T-cell (primary cell): ENCODE results near the gene THBS2. TPM values are rescaled to one million over a fixed set of nuclear protein-coding genes. Genes with fewer than 3 reads are reported as not detected.

ENCODE experiments used
- ATAC-seq, 4 experiments: fragments of 200-7000 bp in 3 of 4; fragments of 150-1000 bp in 1 of 4; cut with Tn5 transposase; replicated peaks in 1 of 4; 1 replicate in 3 of 4; 2 replicates in 1 of 4; pipeline ENCODE4 v1.10.0; 2021; ENCODE audit warnings: moderate library complexity in 3 of 4, mild to moderate bottlenecking in 2 of 4, moderate number of reproducible peaks in 1 of 4
- CTCF ChIA-PET, 2 donors: fragments of 300-600 bp; sonication (Branson Sonifier 250); formaldehyde crosslinking; loops; one replicate each; lab custom pipeline; 2022; ENCODE audit warnings: antibody characterized with exemption in 2 of 2; lab: Charles Lee
- POLR2A ChIA-PET, 2 donors: fragments of 300-600 bp; sonication (Branson Sonifier 250); formaldehyde crosslinking; loops; one replicate each; lab custom pipeline; 2022; ENCODE audit warnings: antibody characterized with exemption in 2 of 2; lab: Charles Lee
- DNase-seq, 35 experiments: peaks; one replicate each; pipeline versions ENCODE4 v3.0.0 to v3.0.0-alpha.2; 2013 to 2023
- H3K27ac ChIP-seq: one replicate; pipeline ENCODE4 v1.5.1; 2013; ENCODE audit warnings: low read length
- H3K27me3 ChIP-seq, 2 experiments: replicated peaks in 1 of 2; 1 replicate in 1 of 2; 2 replicates in 1 of 2; pipeline versions ENCODE4 v1.6.1 to v1.7.0; 2013; ENCODE audit warnings: low read length in 1 of 2, mixed read lengths in 1 of 2; ENCODE audit not compliant: control insufficient read depth in 2 of 2, insufficient read depth in 2 of 2; ENCODE audit errors: extremely low read depth in 1 of 2
- H3K36me3 ChIP-seq, 2 donors: 1 replicate in 1 of 2; 2 replicates in 1 of 2; pipeline versions ENCODE4 v1.6.1 to v1.7.0; 2013; ENCODE audit warnings: low read length in 1 of 2; ENCODE audit not compliant: control insufficient read depth in 2 of 2, insufficient read depth in 1 of 2; ENCODE audit errors: extremely low read depth in 1 of 2
- H3K4me1 ChIP-seq, 2 experiments: 1 replicate in 1 of 2; 2 replicates in 1 of 2; pipeline versions ENCODE4 v1.6.1 to v1.7.0; 2013; ENCODE audit warnings: low read length in 2 of 2, mixed read lengths in 1 of 2; ENCODE audit not compliant: insufficient read depth in 2 of 2, control insufficient read depth in 1 of 2; ENCODE audit errors: extremely low read depth in 1 of 2
- H3K4me3 ChIP-seq, 2 donors: 1 replicate in 1 of 2; 2 replicates in 1 of 2; pipeline versions ENCODE4 v1.5.1 to v1.7.0; 2013; ENCODE audit warnings: mild to moderate bottlenecking in 2 of 2, low read length in 1 of 2, moderate library complexity in 1 of 2; ENCODE audit not compliant: control insufficient read depth in 1 of 2; ENCODE audit errors: extremely low read depth in 1 of 2
- H3K9me3 ChIP-seq: 2 replicates; pipeline ENCODE4 v1.7.0; 2013
- H3K27ac Mint-ChIP-seq, 2 donors: one replicate each; pipeline ENCODE4 v1.8.0; 2020 to 2021; ENCODE audit warnings: mild to moderate bottlenecking in 2 of 2, mixed read lengths in 2 of 2
- H3K27me3 Mint-ChIP-seq, 2 donors: one replicate each; pipeline ENCODE4 v1.8.0; 2021 to 2022; ENCODE audit warnings: mixed read lengths in 2 of 2
- H3K36me3 Mint-ChIP-seq: one replicate; pipeline ENCODE4 v1.8.0; 2021; ENCODE audit warnings: mixed read lengths
- H3K4me1 Mint-ChIP-seq, 3 donors: one replicate each; pipeline ENCODE4 v1.8.0; 2020 to 2022; ENCODE audit warnings: mixed read lengths in 3 of 3, mild to moderate bottlenecking in 1 of 3
- H3K4me3 Mint-ChIP-seq, 3 donors: one replicate each; pipeline ENCODE4 v1.8.0; 2020 to 2022; ENCODE audit warnings: mild to moderate bottlenecking in 3 of 3, mixed read lengths in 3 of 3, moderate library complexity in 3 of 3
- H3K9me3 Mint-ChIP-seq, 3 donors: one replicate each; pipeline ENCODE4 v1.8.0; 2020 to 2022; ENCODE audit warnings: mixed read lengths in 3 of 3
- WGBS: methylation state at CpG from one replicate; pipeline ENCODE4 v1.1.5; 2013; ENCODE audit warnings: missing lambda C conversion rate; ENCODE audit not compliant: insufficient coverage; 5-methylcytosine and 5-hydroxymethylcytosine counted together
- total RNA-seq, 35 experiments: library from RNA in 6 of 35; stranded (reverse) in 6 of 35; fragments of 120-200 nt in 1 of 35; gene quantifications; one replicate each; pipeline versions ENCODE4 v1.2.1 to v1.2.4 and lab custom pipeline; 2013 to 2026

THBS2 gene
- total RNA-seq, 5 donors from 2014 or later (not counting 1 experiment from before 2014, with no cell fraction given) = 0.09 to 0.39 (median 0.12) TPM; not detected in 2

DNA sequence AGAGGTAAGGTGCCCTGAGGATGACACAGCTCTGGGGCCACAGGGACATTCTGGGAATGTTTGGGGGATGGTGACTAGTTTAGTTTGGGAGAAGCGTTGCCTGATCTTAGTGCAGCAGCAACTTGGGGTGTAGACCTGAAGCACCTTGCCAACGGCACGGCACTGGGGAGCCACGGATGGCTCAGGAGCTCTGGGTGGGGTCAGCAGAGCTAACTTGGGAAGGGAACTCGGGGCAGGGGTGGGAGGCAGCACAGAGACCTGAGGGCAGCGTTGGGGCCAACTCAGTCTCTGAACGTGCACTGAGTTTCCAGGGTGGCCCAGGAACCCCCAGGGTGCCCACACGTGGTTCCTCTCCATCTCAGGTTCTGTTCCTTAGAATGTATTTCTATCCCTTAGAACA is 14.9 kb downstream of the THBS2 start:
- no peak overlapping the region for H3K27ac ChIP-seq
- ChIA-PET POLR2A (no interaction called here), CTCF (no interaction called here)
- 76% methylated on average over 5 of the region's 8 CpGs for WGBS
- DNase-seq (no peak), ATAC-seq (no peak)
- Mint-ChIP-seq H3K27ac (no peak overlapping the region), H3K27me3 (peaks cover 13 to 14% of the 10 kb centered on the region in 2 donors), H3K4me1 (no peaks in the 10 kb centered on the region), H3K9me3 (peaks cover 0 to 7% (median 6%) of the 10 kb centered on the region in 3 donors), H3K36me3 (no peaks in the 10 kb centered on the region), H3K4me3 (no peak overlapping the region)
- peaks cover 0 to 17% of the 10 kb centered on the region in 2 experiments for H3K27me3 ChIP-seq
- no peak overlapping the region for H3K4me3 ChIP-seq
- H3K36me3 ChIP-seq = no peaks in the 10 kb centered on the region
- no peaks in the 10 kb centered on the region for H3K4me1 ChIP-seq
- no peaks in the 10 kb centered on the region for H3K9me3 ChIP-seq

DNA sequence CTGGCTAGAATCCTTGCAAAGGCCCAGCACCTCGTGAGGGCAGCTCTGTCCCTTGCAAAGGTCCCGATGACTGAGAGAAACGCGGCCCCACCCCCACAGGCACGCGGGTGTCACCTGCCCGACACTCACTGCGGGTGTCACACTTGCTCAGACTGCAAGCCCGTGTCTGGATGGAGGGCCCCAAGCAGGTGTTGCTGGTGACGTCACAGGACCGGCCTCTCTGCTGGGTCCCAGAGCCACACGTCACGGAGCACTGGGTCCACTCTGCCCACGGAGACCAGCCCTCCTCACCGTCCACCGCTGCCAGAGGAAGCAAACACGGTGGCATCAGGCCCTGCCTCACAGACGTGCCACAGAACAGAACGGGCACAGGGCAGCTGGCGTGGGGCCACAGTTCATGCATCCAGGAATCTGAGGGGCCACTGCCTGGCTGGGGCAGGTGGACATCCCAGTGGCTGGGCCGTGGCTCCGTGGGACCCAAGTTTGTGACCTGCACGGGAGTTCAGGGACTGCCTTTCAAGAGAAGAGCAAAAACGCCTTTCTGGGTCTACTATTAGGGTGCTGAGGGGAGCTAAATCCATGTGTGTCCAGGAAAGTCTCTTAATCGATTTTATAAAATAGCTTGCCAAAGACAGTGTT is 16.0 kb downstream of the THBS2 start:
- no peaks in the 10 kb centered on the region for H3K9me3 ChIP-seq
- ATAC-seq (no peak), DNase-seq (no peak)
- no peak overlapping the region for H3K4me3 Mint-ChIP-seq
- H3K4me1 Mint-ChIP-seq = no peaks in the 10 kb centered on the region
- no peaks in the 10 kb centered on the region for H3K36me3 ChIP-seq
- 86% methylated on average over 24 of the region's 25 CpGs for WGBS
- H3K27ac ChIP-seq = no peak overlapping the region
- CTCF ChIA-PET = no interaction called here
- H3K36me3 Mint-ChIP-seq = no peaks in the 10 kb centered on the region
- no peak overlapping the region for H3K4me3 ChIP-seq
- peaks cover 0 to 14% (median 14%) of the 10 kb centered on the region in 3 donors for H3K9me3 Mint-ChIP-seq
- peaks cover 0 to 11% of the 10 kb centered on the region in 2 experiments for H3K27me3 ChIP-seq
- POLR2A ChIA-PET = no interaction called here
- no peaks in the 10 kb centered on the region for H3K4me1 ChIP-seq
- no peak overlapping the region for H3K27ac Mint-ChIP-seq
- H3K27me3 Mint-ChIP-seq = peaks cover 13 to 14% of the 10 kb centered on the region in 2 donors

DNA sequence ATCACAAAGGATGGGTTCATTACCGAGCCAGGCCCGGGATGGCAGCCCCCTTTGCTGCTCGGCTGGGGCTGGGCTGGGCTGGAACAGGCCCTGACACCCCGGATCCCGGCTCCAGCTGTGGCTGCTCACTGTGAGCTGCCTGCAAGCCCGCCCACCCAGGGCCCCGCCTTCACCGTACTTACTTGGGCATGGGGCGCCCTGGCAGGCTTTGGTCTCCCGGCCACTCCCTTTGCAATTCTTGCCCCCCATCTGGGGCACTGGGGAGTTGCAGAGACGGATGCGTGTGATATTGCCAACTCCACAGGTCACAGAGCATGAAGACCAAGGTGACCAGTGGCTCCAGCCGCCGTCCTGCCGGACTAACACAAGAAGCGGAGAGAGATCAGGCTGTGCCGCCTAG is 16.7 kb downstream of the THBS2 start:
- H3K4me1 ChIP-seq = no peaks in the 10 kb centered on the region
- ATAC-seq = no peak
- H3K27ac ChIP-seq = no peak overlapping the region
- no peak overlapping the region for H3K27ac Mint-ChIP-seq
- H3K36me3 ChIP-seq = no peaks in the 10 kb centered on the region
- WGBS = 94% methylated on average over 12 of the region's 17 CpGs
- H3K4me1 Mint-ChIP-seq = no peaks in the 10 kb centered on the region
- H3K27me3 ChIP-seq = peaks cover 0 to 9% of the 10 kb centered on the region in 2 experiments
- peaks cover 0 to 14% (median 14%) of the 10 kb centered on the region in 3 donors for H3K9me3 Mint-ChIP-seq
- peaks cover 12 to 13% of the 10 kb centered on the region in 2 donors for H3K27me3 Mint-ChIP-seq
- no peak overlapping the region for H3K4me3 ChIP-seq
- no peak overlapping the region for H3K4me3 Mint-ChIP-seq
- DNase-seq = no peak
- no peaks in the 10 kb centered on the region for H3K9me3 ChIP-seq
- CTCF ChIA-PET = no interaction called here
- no peaks in the 10 kb centered on the region for H3K36me3 Mint-ChIP-seq
- POLR2A ChIA-PET = no interaction called here

DNA sequence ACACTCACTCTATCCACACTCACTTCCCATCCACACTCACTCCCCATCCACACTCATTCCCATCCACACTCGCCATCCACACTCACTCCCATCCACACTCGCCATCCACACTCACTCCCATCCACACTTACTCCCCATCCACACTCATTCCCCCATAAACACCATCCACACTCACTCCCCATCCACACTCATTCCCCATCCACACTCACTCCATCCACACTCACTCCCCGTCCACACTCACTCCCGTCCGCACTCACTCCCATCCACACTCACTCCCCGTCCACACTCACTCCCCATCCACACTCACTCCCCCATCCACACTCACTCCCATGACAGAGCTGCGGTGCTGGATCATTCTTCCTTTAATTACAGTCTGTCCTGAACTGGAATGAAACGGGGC is 17.1 kb downstream of the THBS2 start:
- Mint-ChIP-seq H3K4me1 (no peaks in the 10 kb centered on the region), H3K27ac (no peak overlapping the region), H3K9me3 (peaks cover 0 to 14% (median 14%) of the 10 kb centered on the region in 3 donors), H3K4me3 (no peak overlapping the region), H3K27me3 (peaks cover 12 to 13% of the 10 kb centered on the region in 2 donors), H3K36me3 (no peaks in the 10 kb centered on the region)
- 79% methylated on average over 7 of the region's 8 CpGs for WGBS
- ATAC-seq = no peak
- H3K4me3 ChIP-seq = no peak overlapping the region
- ChIA-PET CTCF (no interaction called here), POLR2A (no interaction called here)
- no peak overlapping the region for H3K27ac ChIP-seq
- no peaks in the 10 kb centered on the region for H3K4me1 ChIP-seq
- no peaks in the 10 kb centered on the region for H3K36me3 ChIP-seq
- no peaks in the 10 kb centered on the region for H3K9me3 ChIP-seq
- DNase-seq = no peak
- peaks cover 0 to 4% of the 10 kb centered on the region in 2 experiments for H3K27me3 ChIP-seq

DNA sequence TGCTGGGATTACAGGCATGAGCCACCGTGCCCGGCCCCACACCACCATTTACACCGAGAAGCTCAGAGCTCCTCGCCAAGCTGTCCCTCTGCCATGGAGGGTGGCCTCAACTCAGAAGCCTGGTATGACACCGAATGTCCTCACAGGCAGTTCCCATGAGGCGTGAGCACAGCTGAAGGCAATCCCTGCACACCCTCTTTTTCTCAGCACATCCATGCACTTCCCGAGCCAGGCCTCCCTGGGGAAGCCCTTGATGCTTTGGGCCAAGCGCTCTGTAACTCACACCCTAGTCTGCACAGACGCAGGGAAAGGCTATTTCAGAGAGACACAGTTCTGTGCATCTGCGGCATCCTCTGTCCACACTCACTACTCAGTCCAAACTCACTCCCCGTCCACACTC is 18.4 kb downstream of the THBS2 start:
- H3K27ac Mint-ChIP-seq = no peak overlapping the region
- no peak overlapping the region for H3K4me3 Mint-ChIP-seq
- Histone ChIP-seq H3K4me1 (no peaks in the 10 kb centered on the region), H3K27ac (no peak overlapping the region), H3K9me3 (no peaks in the 10 kb centered on the region), H3K36me3 (no peaks in the 10 kb centered on the region), H3K27me3 (no peaks in the 10 kb centered on the region), H3K4me3 (no peak overlapping the region)
- peaks cover 4 to 11% of the 10 kb centered on the region in 2 donors for H3K27me3 Mint-ChIP-seq
- no peak for ATAC-seq
- peaks cover 0 to 14% (median 14%) of the 10 kb centered on the region in 3 donors for H3K9me3 Mint-ChIP-seq
- no peaks in the 10 kb centered on the region for H3K4me1 Mint-ChIP-seq
- 93% methylated on average over 11 of the region's 11 CpGs for WGBS
- H3K36me3 Mint-ChIP-seq = no peaks in the 10 kb centered on the region
- DNase-seq = no peak
- ChIA-PET POLR2A (no interaction called here), CTCF (no interaction called here)

DNA sequence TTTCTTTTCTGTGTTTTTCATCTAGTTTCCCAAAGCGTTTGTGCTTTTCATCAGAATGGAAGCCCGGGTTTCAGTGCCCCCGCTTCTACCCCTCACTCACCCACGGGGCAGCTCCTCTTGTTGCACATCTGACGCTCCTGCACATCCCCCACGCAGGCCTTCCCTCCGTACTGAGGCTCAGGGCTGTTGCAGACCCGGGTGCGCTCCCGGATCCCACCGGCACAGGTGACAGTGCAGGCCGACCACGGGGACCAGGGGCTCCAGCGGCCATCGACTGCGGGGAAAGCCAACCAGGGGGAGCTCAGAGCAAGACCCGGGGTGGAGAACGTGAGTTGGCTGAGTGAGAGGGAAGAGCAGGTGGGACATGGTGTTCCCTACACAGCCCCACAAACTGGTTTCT is 19.0 kb downstream of the THBS2 start:
- Mint-ChIP-seq H3K27me3 (peaks cover 4 to 11% of the 10 kb centered on the region in 2 donors), H3K4me1 (no peaks in the 10 kb centered on the region), H3K9me3 (peaks cover 0 to 14% (median 14%) of the 10 kb centered on the region in 3 donors), H3K36me3 (no peaks in the 10 kb centered on the region), H3K27ac (no peak overlapping the region), H3K4me3 (no peak overlapping the region)
- DNase-seq (no peak), ATAC-seq (no peak)
- Histone ChIP-seq H3K27ac (no peak overlapping the region), H3K27me3 (no peaks in the 10 kb centered on the region), H3K9me3 (no peaks in the 10 kb centered on the region), H3K4me1 (no peaks in the 10 kb centered on the region), H3K4me3 (no peak overlapping the region), H3K36me3 (no peaks in the 10 kb centered on the region)
- 95% methylated on average over 16 of the region's 18 CpGs for WGBS
- ChIA-PET POLR2A (no interaction called here), CTCF (no interaction called here)
